ENCODE measurements around the gene SENP5. TPM values are rescaled to one million over a fixed set of nuclear protein-coding genes. Genes with fewer than 3 reads are reported as not detected.

SENP5 gene
- total RNA-seq, 2 donors from 2014 or later = 28.3 to 62.9 TPM

DNA sequence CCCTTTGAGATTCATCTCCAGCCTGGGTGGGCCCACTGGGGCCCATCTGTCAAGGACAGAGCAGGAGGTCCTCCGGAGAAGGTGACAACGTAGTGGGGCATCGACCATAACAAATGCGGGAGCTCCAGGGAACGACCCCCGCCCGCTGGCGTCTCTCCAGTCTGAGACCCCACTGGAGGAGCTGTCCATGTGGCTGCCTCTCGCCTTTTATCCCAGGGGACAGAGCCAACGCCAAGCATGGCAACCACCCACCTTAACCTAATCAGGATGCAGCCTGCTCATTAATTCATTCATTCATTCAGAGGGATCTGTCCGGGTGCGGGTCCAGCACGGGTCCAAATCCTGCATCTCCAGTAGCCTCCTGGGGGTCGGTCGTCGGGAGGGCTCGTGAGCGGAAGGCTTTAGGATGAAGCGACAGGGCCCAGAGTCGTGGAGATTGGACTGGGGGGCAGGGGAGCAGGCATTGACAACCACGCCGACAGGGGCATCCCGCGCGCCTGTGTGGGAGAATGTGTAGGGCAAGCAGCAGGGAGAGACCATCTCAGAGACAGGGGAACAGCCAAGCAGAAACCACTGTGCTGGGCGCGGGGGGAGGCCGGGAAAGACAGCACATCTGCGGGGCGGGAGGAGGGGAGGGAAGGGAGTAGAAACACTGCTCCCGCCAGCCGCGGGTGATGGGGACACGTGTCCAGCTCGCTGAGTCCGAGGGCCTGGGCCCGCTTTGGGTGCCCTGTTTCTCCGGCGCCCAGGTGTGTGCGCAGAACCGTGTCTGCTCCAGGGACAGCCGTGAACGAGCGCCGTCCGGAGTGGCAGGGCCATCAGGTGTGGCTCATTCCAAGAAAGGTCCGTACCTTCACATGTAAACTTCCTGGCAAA lies 99.0 kb downstream of the SENP5 start:
- Histone ChIP-seq H3K27me3 (replicated peaks; ENCODE audit: insufficient read depth) (no peaks in the 10 kb centered on the region), H3K4me1 (replicated peaks) (no peaks in the 10 kb centered on the region), H3K27ac (no peak overlapping the region), H3K4me3 (no peak overlapping the region), H3K9me3 (no peaks in the 10 kb centered on the region), H3K36me3 (no peaks in the 10 kb centered on the region)
- TF ChIP-seq, protein P1, sequence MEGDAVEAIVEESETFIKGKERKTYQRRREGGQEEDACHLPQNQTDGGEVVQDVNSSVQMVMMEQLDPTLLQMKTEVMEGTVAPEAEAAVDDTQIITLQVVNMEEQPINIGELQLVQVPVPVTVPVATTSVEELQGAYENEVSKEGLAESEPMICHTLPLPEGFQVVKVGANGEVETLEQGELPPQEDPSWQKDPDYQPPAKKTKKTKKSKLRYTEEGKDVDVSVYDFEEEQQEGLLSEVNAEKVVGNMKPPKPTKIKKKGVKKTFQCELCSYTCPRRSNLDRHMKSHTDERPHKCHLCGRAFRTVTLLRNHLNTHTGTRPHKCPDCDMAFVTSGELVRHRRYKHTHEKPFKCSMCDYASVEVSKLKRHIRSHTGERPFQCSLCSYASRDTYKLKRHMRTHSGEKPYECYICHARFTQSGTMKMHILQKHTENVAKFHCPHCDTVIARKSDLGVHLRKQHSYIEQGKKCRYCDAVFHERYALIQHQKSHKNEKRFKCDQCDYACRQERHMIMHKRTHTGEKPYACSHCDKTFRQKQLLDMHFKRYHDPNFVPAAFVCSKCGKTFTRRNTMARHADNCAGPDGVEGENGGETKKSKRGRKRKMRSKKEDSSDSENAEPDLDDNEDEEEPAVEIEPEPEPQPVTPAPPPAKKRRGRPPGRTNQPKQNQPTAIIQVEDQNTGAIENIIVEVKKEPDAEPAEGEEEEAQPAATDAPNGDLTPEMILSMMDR (IDR thresholded peaks at IDR 0.05) = no peak
- no peak for TF ChIP-seq POLR2AphosphoS5 (IDR thresholded peaks at IDR 0.05)
- TF ChIP-seq POLR2A (IDR thresholded peaks at IDR 0.05) = no peak
- DNase-seq (ENCODE audit: low spot score) = no peak
- intact Hi-C loops (cut with DNase I) = loop anchor here (10.0 kb wide), 1 partner anchor 132 kb away; no protein-coding TSS in a partner anchor
- 74% methylated on average over 47 of the region's 47 CpGs for WGBS

DNA sequence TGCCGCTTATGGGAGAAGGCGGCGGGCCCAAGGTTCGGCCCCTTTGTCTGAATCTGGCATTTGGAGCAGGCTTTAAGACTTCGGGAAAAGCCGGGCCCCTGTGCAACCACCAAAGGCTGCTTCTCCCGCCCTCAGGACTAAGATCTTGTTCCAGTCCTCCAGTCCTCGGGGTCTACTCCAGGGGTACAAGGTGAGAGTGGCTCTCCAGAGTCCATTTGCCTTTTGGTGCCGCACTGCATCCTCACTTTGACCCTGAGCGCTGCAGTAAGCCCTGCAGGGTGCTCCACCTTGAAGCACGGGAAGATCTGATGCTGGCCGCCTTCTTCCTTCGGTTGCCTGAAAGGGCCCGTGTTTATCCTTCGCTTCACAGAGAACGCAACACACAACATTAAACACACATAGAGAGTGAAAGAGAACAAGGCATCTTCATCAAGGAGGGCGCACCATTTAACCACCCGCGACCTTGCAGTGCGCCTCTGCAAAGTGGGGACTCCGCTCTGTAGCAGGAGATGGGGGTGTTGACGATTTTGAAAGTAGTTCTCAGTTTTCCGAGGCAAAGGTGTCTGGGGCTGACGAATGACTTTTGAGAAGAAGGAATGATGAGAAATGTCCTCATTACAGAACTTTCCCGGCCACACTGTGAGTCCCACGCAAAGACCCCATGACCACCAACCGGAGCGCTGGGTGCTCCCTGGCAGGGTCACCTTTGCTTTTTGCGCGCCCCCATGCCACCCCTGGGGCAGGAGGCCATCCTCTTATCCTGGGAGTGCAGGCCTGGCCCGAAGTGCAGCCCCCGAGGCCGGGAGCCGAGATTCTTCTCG lies 99.9 kb downstream of the SENP5 start:
- Histone ChIP-seq H3K36me3 (no peaks in the 10 kb centered on the region), H3K4me1 (replicated peaks) (no peaks in the 10 kb centered on the region), H3K27me3 (replicated peaks; ENCODE audit: insufficient read depth) (no peaks in the 10 kb centered on the region), H3K4me3 (peak overlapping the region; percentile 42 to 76), H3K9me3 (no peaks in the 10 kb centered on the region), H3K27ac (no peak overlapping the region)
- WGBS = 74% methylated on average over 35 of the region's 35 CpGs
- DNase-seq (ENCODE audit: low spot score) = no peak
- TF ChIP-seq POLR2AphosphoS5 (IDR thresholded peaks at IDR 0.05) (no peak), POLR2A (IDR thresholded peaks at IDR 0.05) (no peak)
- TF ChIP-seq, protein P1 (IDR thresholded peaks at IDR 0.05) = no peak
- intact Hi-C loops (cut with DNase I) = loop anchor here (10.0 kb wide), 1 partner anchor 133 kb away; no protein-coding TSS in a partner anchor

DNA sequence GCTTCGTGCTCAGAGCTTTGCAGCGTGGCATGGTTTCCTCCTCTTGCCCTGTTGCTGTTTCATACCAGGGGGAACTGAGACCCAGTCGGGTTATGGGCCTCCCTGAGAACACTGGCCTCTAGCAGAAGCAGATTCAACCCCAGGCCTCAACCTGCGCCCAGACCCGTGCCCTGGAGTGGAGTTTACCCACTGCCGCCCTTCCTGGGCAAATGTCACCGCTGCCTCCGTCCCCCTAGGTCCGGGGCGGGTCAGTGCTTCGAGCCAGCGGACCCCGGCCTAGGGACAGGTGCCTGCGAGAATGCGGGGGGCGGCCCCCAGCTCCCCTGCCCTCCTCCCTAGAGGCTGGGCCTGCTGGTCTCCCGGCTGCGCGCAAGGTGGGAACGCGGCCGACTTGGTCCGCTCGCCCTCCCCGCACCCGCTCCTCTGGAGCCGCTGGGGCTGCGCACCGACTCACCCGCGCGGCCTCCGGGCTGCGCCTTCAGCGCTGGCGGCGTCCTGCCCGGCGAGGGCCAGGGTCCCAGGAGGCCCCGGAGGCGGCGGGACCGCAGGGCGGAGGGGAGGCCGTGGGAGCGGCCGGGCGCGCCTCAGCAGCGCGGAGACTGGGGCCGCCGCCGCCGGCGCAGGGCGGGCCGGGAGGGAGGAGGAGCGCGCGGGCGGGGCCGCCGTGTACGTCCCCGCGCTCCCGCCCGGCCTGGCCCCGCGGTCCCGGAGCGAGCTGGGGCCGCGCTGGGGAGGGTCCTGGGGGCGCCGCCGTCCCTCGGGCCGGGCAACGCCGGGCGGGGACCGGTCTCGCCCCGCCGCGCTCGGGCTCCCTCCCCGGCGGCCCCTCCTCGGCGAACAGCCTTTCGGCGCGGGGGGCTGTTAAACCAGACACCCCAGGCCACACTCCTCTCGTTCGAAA lies 100.8 kb downstream of the SENP5 start, which contains the start of gene PIGZ:
Gene PIGZ (minus strand): TSS at position 601 of the 901 bp plus-strand sequence. CDS start 16,802 bp downstream, outside the sequence.
- Histone ChIP-seq H3K27ac (peak within 1 kb of the TSS in 1 of 2 donors; percentile 23), H3K4me3 (peak within 1 kb of the TSS; percentile 42 to 76), H3K9me3 (no peaks in the 10 kb centered on the region), H3K36me3 (no peaks in the 10 kb centered on the region), H3K4me1 (replicated peaks) (no peaks in the 10 kb centered on the region), H3K27me3 (replicated peaks; ENCODE audit: insufficient read depth) (no peaks in the 10 kb centered on the region)
- intact Hi-C loops (cut with DNase I) = loop anchor here (10.0 kb wide), 1 partner anchor 134 kb away; no protein-coding TSS in a partner anchor
- no peak for DNase-seq (ENCODE audit: low spot score)
- TF ChIP-seq POLR2AphosphoS5 (IDR thresholded peaks at IDR 0.05) = no peak
- TF ChIP-seq, protein P1 (IDR thresholded peaks at IDR 0.05) = no peak
- no peak for TF ChIP-seq POLR2A (IDR thresholded peaks at IDR 0.05)
- WGBS = 5% methylated on average over 26 of the region's 98 CpGs

DNA sequence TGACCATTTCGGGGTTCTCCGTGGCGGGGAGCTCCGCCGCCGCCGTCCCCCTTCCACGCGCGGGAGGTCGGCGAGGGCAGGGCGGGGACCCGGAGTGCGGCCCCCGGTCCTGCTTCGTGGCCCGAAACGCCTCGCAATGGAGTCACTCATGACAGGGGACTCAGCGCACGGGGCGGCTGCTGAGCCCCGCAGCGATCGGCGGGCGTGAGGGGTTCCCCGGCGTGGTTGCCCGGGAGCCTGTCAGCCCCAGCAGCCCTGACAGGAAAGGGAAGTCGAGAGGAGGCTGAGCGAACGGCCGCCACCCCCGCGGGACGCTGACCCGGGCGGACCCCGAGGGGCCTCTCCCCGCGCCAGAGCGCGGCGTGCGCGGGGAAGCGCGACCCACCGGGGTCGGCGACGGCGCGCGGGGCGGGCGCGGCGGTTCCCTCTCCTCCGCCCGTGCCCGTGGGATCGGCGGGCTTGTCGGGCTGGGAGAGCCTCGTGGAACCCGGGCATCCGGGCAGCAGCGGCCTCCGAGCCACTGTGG lies 101.5 kb downstream of the SENP5 start:
- intact Hi-C loops (cut with DNase I) = loop anchor here (10.0 kb wide), 1 partner anchor 134 kb away; no protein-coding TSS in a partner anchor
- WGBS = under 1% methylated on average over 52 of the region's 72 CpGs
- Histone ChIP-seq H3K9me3 (no peaks in the 10 kb centered on the region), H3K4me3 (peak overlapping the region; percentile 42 to 76), H3K27ac (peak overlapping the region in 1 of 2 donors; percentile 23), H3K4me1 (replicated peaks) (no peaks in the 10 kb centered on the region), H3K27me3 (replicated peaks; ENCODE audit: insufficient read depth) (no peaks in the 10 kb centered on the region), H3K36me3 (no peaks in the 10 kb centered on the region)
- DNase-seq (ENCODE audit: low spot score) = no peak
- TF ChIP-seq, protein P1 (IDR thresholded peaks at IDR 0.05) = no peak
- TF ChIP-seq POLR2AphosphoS5 (IDR thresholded peaks at IDR 0.05) = no peak
- no peak for TF ChIP-seq POLR2A (IDR thresholded peaks at IDR 0.05)

All from prostate gland (tissue), 2 donors.